H9 (cell line): ENCODE data around the gene MRPL43. TPM values are rescaled to one million over a fixed set of nuclear protein-coding genes. Genes with fewer than 3 reads are reported as not detected.

Experiments
- DNase-seq: peaks from one replicate; pipeline ENCODE4 v3.0.0-alpha.2; 2017
- H2AFZ ChIP-seq: one replicate; pipeline ENCODE4 v1.6.1; 2013; ENCODE audit warnings: mild to moderate bottlenecking, low read length, control low read depth, moderate library complexity
- H2AK5ac ChIP-seq: 2 replicates; pipeline ENCODE4 v1.6.1; 2013; ENCODE audit warnings: low read length, control low read depth, mixed read lengths; ENCODE audit not compliant: insufficient read length
- H2BK120ac ChIP-seq: one replicate; pipeline ENCODE4 v1.6.1; 2013; ENCODE audit warnings: low read depth, mild to moderate bottlenecking, low read length, control low read depth, inconsistent platforms; ENCODE audit not compliant: poor library complexity, severe bottlenecking
- H2BK12ac ChIP-seq: 2 replicates; pipeline ENCODE4 v1.6.1; 2013; ENCODE audit warnings: low read length, control low read depth, mixed read lengths, low read depth; ENCODE audit not compliant: insufficient read length
- H2BK15ac ChIP-seq: 2 replicates; pipeline ENCODE4 v1.6.1; 2013; ENCODE audit warnings: low read depth, low read length, control low read depth
- H2BK20ac ChIP-seq: one replicate; pipeline ENCODE4 v1.6.1; 2013; ENCODE audit warnings: low read depth, mild to moderate bottlenecking, low read length, control low read depth, inconsistent platforms; ENCODE audit not compliant: poor library complexity, severe bottlenecking
- H2BK5ac ChIP-seq: 2 replicates; pipeline ENCODE4 v1.6.1; 2013; ENCODE audit warnings: low read length, control low read depth, mixed read lengths; ENCODE audit not compliant: insufficient read length
- H3K14ac ChIP-seq: 2 replicates; pipeline ENCODE4 v1.6.1; 2013; ENCODE audit warnings: low read length, control low read depth; ENCODE audit not compliant: insufficient read depth
- H3K18ac ChIP-seq: 2 replicates; pipeline ENCODE4 v1.6.1; 2013; ENCODE audit warnings: low read depth, mild to moderate bottlenecking, mixed read lengths, low read length, control low read depth; ENCODE audit not compliant: insufficient read length
- H3K23ac ChIP-seq: 2 replicates; pipeline ENCODE4 v1.6.1; 2013; ENCODE audit warnings: low read length, control low read depth, mixed read lengths, low read depth; ENCODE audit not compliant: insufficient read length
- H3K23me2 ChIP-seq: 2 replicates; pipeline ENCODE4 v1.6.1; 2013; ENCODE audit warnings: low read depth, mild to moderate bottlenecking, mixed read lengths, low read length, control low read depth; ENCODE audit not compliant: insufficient read length, poor library complexity, severe bottlenecking
- H3K27ac ChIP-seq: 2 replicates; pipeline ENCODE4 v1.5.1; 2013; ENCODE audit warnings: low read length, control low read depth, mixed read lengths, low read depth; ENCODE audit not compliant: insufficient read length
- H3K27me3 ChIP-seq: 2 replicates; pipeline ENCODE4 v1.6.1; 2013; ENCODE audit warnings: low read length, control low read depth, inconsistent platforms; ENCODE audit not compliant: insufficient read depth
- H3K4ac ChIP-seq: 2 replicates; pipeline ENCODE4 v1.6.1; 2013; ENCODE audit warnings: low read depth, mild to moderate bottlenecking, control low read depth, inconsistent platforms, low read length, moderate library complexity
- H3K4me1 ChIP-seq: 2 replicates; pipeline ENCODE4 v1.6.1; 2013; ENCODE audit warnings: low read length, control low read depth, inconsistent platforms; ENCODE audit not compliant: insufficient read depth
- H3K4me2 ChIP-seq: 2 replicates; pipeline ENCODE4 v1.6.1; 2013; ENCODE audit warnings: low read length, control low read depth, mixed read lengths; ENCODE audit not compliant: insufficient read length, insufficient read depth
- H3K56ac ChIP-seq: 2 replicates; pipeline ENCODE4 v1.6.1; 2013; ENCODE audit warnings: low read depth, mild to moderate bottlenecking, mixed read lengths, low read length, control low read depth; ENCODE audit not compliant: insufficient read length
- H3K79me1 ChIP-seq: 2 replicates; pipeline ENCODE4 v1.6.1; 2013; ENCODE audit warnings: low read depth, mild to moderate bottlenecking, moderate library complexity, low read length, control low read depth, inconsistent platforms; ENCODE audit not compliant: insufficient read depth, poor library complexity, severe bottlenecking
- H3K79me2 ChIP-seq: 2 replicates; pipeline ENCODE4 v1.6.1; 2013; ENCODE audit warnings: low read length, control low read depth, inconsistent platforms; ENCODE audit not compliant: insufficient read depth
- H3K9ac ChIP-seq: 2 replicates; pipeline ENCODE4 v1.6.1; 2013; ENCODE audit warnings: low read length, control low read depth, mixed read lengths; ENCODE audit not compliant: insufficient read length; ENCODE audit errors: extremely low read depth
- H3K9me3 ChIP-seq: one replicate; pipeline ENCODE4 v1.6.1; 2013; ENCODE audit warnings: low read depth, low read length, inconsistent platforms; ENCODE audit not compliant: control insufficient read depth
- H3T11ph ChIP-seq: one replicate; pipeline ENCODE4 v1.6.1; 2013; ENCODE audit warnings: mild to moderate bottlenecking, low read length, control low read depth, inconsistent platforms
- H4K20me1 ChIP-seq: one replicate; pipeline ENCODE4 v1.6.1; 2013; ENCODE audit not compliant: control insufficient read depth, insufficient read length, insufficient read depth
- H4K5ac ChIP-seq: 2 replicates; pipeline ENCODE4 v1.6.1; 2013; ENCODE audit warnings: low read depth, mild to moderate bottlenecking, mixed read lengths, low read length, control low read depth; ENCODE audit not compliant: insufficient read length
- H4K8ac ChIP-seq: replicated peaks from 2 replicates; pipeline ENCODE4 v1.6.1; 2013; ENCODE audit warnings: low read length, control low read depth, mixed read lengths, low read depth; ENCODE audit not compliant: insufficient read length
- H4K91ac ChIP-seq: 2 replicates; pipeline ENCODE4 v1.6.1; 2013; ENCODE audit warnings: low read depth, mild to moderate bottlenecking, moderate library complexity, mixed read lengths, low read length, control low read depth; ENCODE audit not compliant: insufficient read length
- H3K27ac Mint-ChIP-seq, 3 experiments: 2 replicates in 2 of 3; 3 replicates in 1 of 3; pipeline ENCODE4 v1.8.0; 2020 to 2021; ENCODE audit warnings: mixed read lengths in 3 of 3, mild to moderate bottlenecking in 1 of 3, moderate library complexity in 1 of 3
- H3K27me3 Mint-ChIP-seq: 2 replicates; pipeline ENCODE4 v1.8.0; 2021; ENCODE audit warnings: low read depth, mild to moderate bottlenecking, moderate library complexity, mixed read lengths
- H3K36me3 Mint-ChIP-seq, 3 experiments: 2 replicates in 2 of 3; 3 replicates in 1 of 3; pipeline ENCODE4 v1.8.0; 2020 to 2021; ENCODE audit warnings: low read depth in 3 of 3, mixed read lengths in 3 of 3; ENCODE audit not compliant: insufficient read depth in 1 of 3
- H3K4me1 Mint-ChIP-seq, 2 experiments: 2 replicates each; pipeline ENCODE4 v1.8.0; 2020; ENCODE audit warnings: mixed read lengths in 2 of 2
- H3K4me3 Mint-ChIP-seq, 2 experiments: 2 replicates in 1 of 2; 3 replicates in 1 of 2; pipeline ENCODE4 v1.8.0; 2020 to 2021; ENCODE audit warnings: mild to moderate bottlenecking in 2 of 2, mixed read lengths in 2 of 2, moderate library complexity in 1 of 2
- H3K9me3 Mint-ChIP-seq, 2 experiments: 2 replicates in 1 of 2; 3 replicates in 1 of 2; pipeline ENCODE4 v1.8.0; 2020; ENCODE audit warnings: mild to moderate bottlenecking in 2 of 2, mixed read lengths in 2 of 2, moderate library complexity in 1 of 2
- CTCF ChIP-seq: fragments of 200-600 bp; sonication (generic); conservative IDR thresholded peaks from 3 replicates; pipeline ENCODE4 v1.8.0; 2021; ENCODE audit warnings: antibody characterized with exemption, mild to moderate bottlenecking
- WGBS: extraction: QIAGEN DNeasy Blood & Tissue Kit; methylation state at CpG from one replicate; pipeline ENCODE4 v1.1.7; 2013; ENCODE audit warnings: missing lambda C conversion rate, low lambda C conversion rate, mixed read lengths; ENCODE audit not compliant: insufficient read length; ENCODE audit errors: extremely low coverage; 5-methylcytosine and 5-hydroxymethylcytosine counted together
- total RNA-seq: library from RNA; stranded (reverse); gene quantifications from 2 replicates; pipeline ENCODE4 v1.2.1, GENCODE V29; 2021

MRPL43 gene
- total RNA-seq, 1 experiment from 2014 or later: 70.3 TPM

GRCh38 chr10:101000915-101001658 is 13.8 kb upstream of the MRPL43 start:
- no peak for DNase-seq
- H4K91ac ChIP-seq: no peak overlapping the region
- no peak overlapping the region; the same call in 1 of the 2 replicates for H3K14ac ChIP-seq
- TF ChIP-seq CTCF: no peak
- H3K79me2 ChIP-seq: no peaks in the 10 kb centered on the region; the same call in 1 of the 2 replicates
- Mint-ChIP-seq H3K9me3 (no peaks in the 10 kb centered on the region; a peak in 2 of 5 replicates), H3K27me3 (no peaks in the 10 kb centered on the region), H3K27ac (peak overlapping the region; percentile 2 to 41 (median 4); a peak in 5 of 7 replicates), H3K4me1 (peaks cover 23 to 28% of the 10 kb centered on the region in 2 experiments), H3K36me3 (peaks cover 16 to 33% (median 31%) of the 10 kb centered on the region in 3 experiments; a peak in 6 of 7 replicates), H3K4me3 (peak overlapping the region; percentile 88 to 92)
- no peak overlapping the region for H2BK15ac ChIP-seq
- no peak overlapping the region for H2AFZ ChIP-seq
- peaks cover 2% of the 10 kb centered on the region; the same call in 1 of the 2 replicates for H3K4me1 ChIP-seq
- H2AK5ac ChIP-seq: no peak overlapping the region
- H2BK120ac ChIP-seq: no peak overlapping the region
- peaks cover 33% of the 10 kb centered on the region for H3K23me2 ChIP-seq
- no peak overlapping the region for H3T11ph ChIP-seq
- no peak overlapping the region for H2BK20ac ChIP-seq
- no peak overlapping the region for H2BK12ac ChIP-seq
- peak overlapping the region; percentile 70 for H3K4me2 ChIP-seq
- no peak overlapping the region for H3K56ac ChIP-seq
- H3K27me3 ChIP-seq: no peaks in the 10 kb centered on the region
- H3K18ac ChIP-seq: no peak overlapping the region
- no peak overlapping the region for H3K4ac ChIP-seq
- WGBS: no CpG with 5 or more reads among the region's 12 CpGs
- H3K79me1 ChIP-seq: no peaks in the 10 kb centered on the region
- no peak overlapping the region for H3K27ac ChIP-seq
- no peak overlapping the region for H4K8ac ChIP-seq
- peak overlapping the region; percentile 86 for H3K9ac ChIP-seq
- H3K9me3 ChIP-seq: no peaks in the 10 kb centered on the region
- H4K20me1 ChIP-seq: no peaks in the 10 kb centered on the region
- no peak overlapping the region for H4K5ac ChIP-seq
- H3K23ac ChIP-seq: no peak overlapping the region
- no peak overlapping the region for H2BK5ac ChIP-seq
